ENCODE measurements around the gene HDAC8. TPM values are rescaled to one million over a fixed set of nuclear protein-coding genes. Genes with fewer than 3 reads are reported as not detected.

HDAC8 gene
- total RNA-seq, 2 experiments from 2014 or later, result 5.8 to 6.8 TPM

DNA sequence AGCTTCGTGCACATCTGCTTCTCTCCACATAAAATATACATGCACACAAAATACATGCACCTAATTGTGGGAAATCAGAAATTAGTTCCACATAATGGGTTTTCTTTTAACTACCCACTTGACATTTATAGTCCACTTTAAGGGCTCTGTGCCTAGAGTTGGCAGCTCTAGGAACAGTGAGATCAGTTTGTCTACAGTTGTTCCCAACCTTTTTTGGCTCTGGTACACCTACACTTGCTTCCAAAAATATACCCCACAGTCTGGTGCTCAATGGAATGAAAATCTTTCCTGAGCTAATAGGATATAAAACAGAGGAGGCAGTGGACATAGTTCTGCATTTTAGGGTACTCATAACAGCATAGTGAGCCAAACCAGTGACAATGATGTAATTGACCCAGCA is 36.1 kb downstream of the HDAC8 start:
- Mint-ChIP-seq H3K4me1 (ENCODE audit: low read depth) (no peaks in the 10 kb centered on the region), H3K27me3 (no peaks in the 10 kb centered on the region), H3K27ac (no peak overlapping the region), H3K4me3 (no peak overlapping the region), H3K9me3 (no peaks in the 10 kb centered on the region), H3K36me3 (ENCODE audit: low read depth) (peaks cover 12% of the 10 kb centered on the region)
- Histone ChIP-seq H3K9me3 (ENCODE audit: control insufficient read depth in 1 of 2, insufficient read depth in 1 of 2, low read length in 2 of 2) (no peaks in the 10 kb centered on the region), H3K27ac (ENCODE audit: low read depth in 1 of 2, low read length in 2 of 2) (no peak overlapping the region), H3K36me3 (ENCODE audit: insufficient read depth, low read length) (no peaks in the 10 kb centered on the region), H3K4me3 (ENCODE audit: low read length) (no peak overlapping the region), H3K27me3 (ENCODE audit: control insufficient read depth in 1 of 2, insufficient read depth in 2 of 2, low read length in 2 of 2) (no peaks in the 10 kb centered on the region), H3K4me1 (ENCODE audit: insufficient read depth, low read length) (no peaks in the 10 kb centered on the region)
- POLR2A ChIA-PET, result no interaction called here
- TF ChIP-seq CTCF (IDR thresholded peaks at IDR 0.05), result no peak
- ATAC-seq (ENCODE audit: poor library complexity) (no peak), DNase-seq (no peak)
- intact Hi-C loops (cut with DNase I, micrococcal nuclease), result no loop called here
- CTCF ChIA-PET, result no interaction called here

- Mint-ChIP-seq H3K27me3 (no peaks in the 10 kb centered on the region), H3K4me3 (no peak overlapping the region), H3K4me1 (ENCODE audit: low read depth) (no peaks in the 10 kb centered on the region), H3K27ac (no peak overlapping the region), H3K9me3 (no peaks in the 10 kb centered on the region), H3K36me3 (ENCODE audit: low read depth) (peaks cover 19% of the 10 kb centered on the region)
- no peak for TF ChIP-seq CTCF (IDR thresholded peaks at IDR 0.05)
- H3K4me3 ChIP-seq (ENCODE audit: low read length), result no peak overlapping the region
- intact Hi-C loops (cut with DNase I, micrococcal nuclease), result no loop called here
- POLR2A ChIA-PET, result no interaction called here
- H3K27ac ChIP-seq (ENCODE audit: low read depth in 1 of 2, low read length in 2 of 2), result no peak overlapping the region
- H3K27me3 ChIP-seq (ENCODE audit: control insufficient read depth in 1 of 2, insufficient read depth in 2 of 2, low read length in 2 of 2), result no peaks in the 10 kb centered on the region
- DNase-seq, result no peak
- no peak for ATAC-seq (ENCODE audit: poor library complexity)
- H3K36me3 ChIP-seq (ENCODE audit: insufficient read depth, low read length), result no peaks in the 10 kb centered on the region
- no peaks in the 10 kb centered on the region for H3K4me1 ChIP-seq (ENCODE audit: insufficient read depth, low read length)
- no peaks in the 10 kb centered on the region for H3K9me3 ChIP-seq (ENCODE audit: control insufficient read depth in 1 of 2, insufficient read depth in 1 of 2, low read length in 2 of 2)
- CTCF ChIA-PET, result no interaction called here
Measured at GRCh38 chrX:72532366-72532765, 40.3 kb downstream of the HDAC8 start.

GRCh38 chrX:72526534-72527508 is 45.8 kb downstream of the HDAC8 start:
- H3K27me3 ChIP-seq (ENCODE audit: control insufficient read depth in 1 of 2, insufficient read depth in 2 of 2, low read length in 2 of 2), result no peaks in the 10 kb centered on the region
- TF ChIP-seq CTCF (IDR thresholded peaks at IDR 0.05), result no peak
- H3K27ac ChIP-seq (ENCODE audit: low read depth in 1 of 2, low read length in 2 of 2), result no peak overlapping the region
- CTCF ChIA-PET, result no interaction called here
- H3K4me1 ChIP-seq (ENCODE audit: insufficient read depth, low read length), result no peaks in the 10 kb centered on the region
- Mint-ChIP-seq H3K4me1 (ENCODE audit: low read depth) (peaks cover 12% of the 10 kb centered on the region), H3K27ac (no peak overlapping the region), H3K9me3 (no peaks in the 10 kb centered on the region), H3K4me3 (no peak overlapping the region), H3K36me3 (ENCODE audit: low read depth) (peaks cover 51% of the 10 kb centered on the region), H3K27me3 (no peaks in the 10 kb centered on the region)
- no peak overlapping the region for H3K4me3 ChIP-seq (ENCODE audit: low read length)
- H3K9me3 ChIP-seq (ENCODE audit: control insufficient read depth in 1 of 2, insufficient read depth in 1 of 2, low read length in 2 of 2), result no peaks in the 10 kb centered on the region
- DNase-seq (no peak), ATAC-seq (ENCODE audit: poor library complexity) (no peak)
- intact Hi-C loops (cut with DNase I, micrococcal nuclease), result no loop called here
- POLR2A ChIA-PET, result no interaction called here
- no peaks in the 10 kb centered on the region for H3K36me3 ChIP-seq (ENCODE audit: insufficient read depth, low read length)

All from CD4-positive, alpha-beta T cell (primary cell).